Measurements from ENCODE around the gene XYLT1. TPM values are rescaled to one million over a fixed set of nuclear protein-coding genes. Genes with fewer than 3 reads are reported as not detected.

Gene XYLT1
- total and polyA plus RNA-seq, 4 experiments from 2014 or later, result 1.4 to 48.5 (median 24.5) TPM

GRCh38 chr16:17298238-17298637 lies 172.5 kb downstream of the XYLT1 start:
- Histone ChIP-seq H3K9me3 (ENCODE audit: control insufficient read depth in 1 of 2, low read length in 2 of 2) (no peaks in the 10 kb centered on the region), H3K36me3 (ENCODE audit: insufficient read depth, low read length) (no peaks in the 10 kb centered on the region), H3K4me3 (ENCODE audit: low read length in 2 of 2) (no peak overlapping the region), H3K27me3 (ENCODE audit: insufficient read depth, low read length) (no peaks in the 10 kb centered on the region), H3K27ac (ENCODE audit: low read depth, low read length) (no peak overlapping the region), H3K4me1 (ENCODE audit: insufficient read depth, low read length) (peaks cover 19% of the 10 kb centered on the region)
- POLR2A ChIA-PET (ENCODE audit: partially characterized antibody), result no interaction called here
- Mint-ChIP-seq H3K36me3 (no peaks in the 10 kb centered on the region), H3K4me1 (peaks cover 18 to 22% (median 20%) of the 10 kb centered on the region in 4 donors), H3K27ac (no peak overlapping the region), H3K9me3 (no peaks in the 10 kb centered on the region), H3K27me3 (no peaks in the 10 kb centered on the region), H3K4me3 (no peak overlapping the region)
- no peak for DNase-seq
- intact Hi-C loops (cut with micrococcal nuclease), result no loop called here
- CTCF ChIA-PET (ENCODE audit: partially characterized antibody), result interaction anchor here (1.2 kb wide), 1 partner anchor 11 kb away, joined by 3 read pairs; no protein-coding TSS in a partner anchor

- Histone ChIP-seq H3K36me3 (ENCODE audit: insufficient read depth, low read length) (no peaks in the 10 kb centered on the region), H3K9me3 (ENCODE audit: control insufficient read depth in 1 of 2, low read length in 2 of 2) (no peaks in the 10 kb centered on the region), H3K27ac (ENCODE audit: low read depth, low read length) (no peak overlapping the region), H3K4me1 (ENCODE audit: insufficient read depth, low read length) (peaks cover 1% of the 10 kb centered on the region), H3K4me3 (ENCODE audit: low read length in 2 of 2) (no peak overlapping the region), H3K27me3 (ENCODE audit: insufficient read depth, low read length) (no peaks in the 10 kb centered on the region)
- ChIA-PET CTCF (ENCODE audit: partially characterized antibody) (no interaction called here), POLR2A (ENCODE audit: partially characterized antibody) (no interaction called here)
- Mint-ChIP-seq H3K9me3 (no peaks in the 10 kb centered on the region), H3K36me3 (peaks cover 0 to 5% of the 10 kb centered on the region in 2 donors), H3K4me1 (peaks cover 8 to 11% (median 8%) of the 10 kb centered on the region in 4 donors), H3K27me3 (no peaks in the 10 kb centered on the region), H3K4me3 (no peak overlapping the region), H3K27ac (no peak overlapping the region)
- intact Hi-C loops (cut with micrococcal nuclease), result no loop called here
- DNase-seq, result no peak
Observed at GRCh38 chr16:17296431-17296830, 174.3 kb downstream of the XYLT1 start.

- peaks cover 7 to 11% (median 8%) of the 10 kb centered on the region in 4 donors for H3K4me1 Mint-ChIP-seq
- CTCF ChIA-PET (ENCODE audit: partially characterized antibody), result interaction anchor here (0.9 kb wide), 1 partner anchor 172 kb away, joined by 3 read pairs; no protein-coding TSS in a partner anchor
Observed at GRCh38 chr16:17295948-17296347, 174.8 kb downstream of the XYLT1 start.

GRCh38 chr16:17294856-17295255 lies 175.9 kb downstream of the XYLT1 start:
- no peaks in the 10 kb centered on the region for H3K27me3 Mint-ChIP-seq

More at GRCh38 chr16:17295948-17296347, 174.8 kb downstream of the XYLT1 start:
- Mint-ChIP-seq H3K9me3 (no peaks in the 10 kb centered on the region), H3K27me3 (no peaks in the 10 kb centered on the region), H3K4me3 (no peak overlapping the region), H3K36me3 (peaks cover 0 to 5% of the 10 kb centered on the region in 2 donors), H3K27ac (peak overlapping the region in 1 of 7 donors; percentile 24)
- Histone ChIP-seq H3K4me3 (ENCODE audit: low read length in 2 of 2) (no peak overlapping the region), H3K27ac (ENCODE audit: low read depth, low read length) (no peak overlapping the region), H3K27me3 (ENCODE audit: insufficient read depth, low read length) (no peaks in the 10 kb centered on the region), H3K36me3 (ENCODE audit: insufficient read depth, low read length) (no peaks in the 10 kb centered on the region), H3K9me3 (ENCODE audit: control insufficient read depth in 1 of 2, low read length in 2 of 2) (no peaks in the 10 kb centered on the region), H3K4me1 (ENCODE audit: insufficient read depth, low read length) (no peaks in the 10 kb centered on the region)
- POLR2A ChIA-PET (ENCODE audit: partially characterized antibody), result no interaction called here
- intact Hi-C loops (cut with micrococcal nuclease), result no loop called here
- DNase-seq, result no peak

GRCh38 chr16:17293813-17294558 lies 176.8 kb downstream of the XYLT1 start:
- ChIA-PET POLR2A (ENCODE audit: partially characterized antibody) (interaction anchor here (0.8 kb wide), 1 partner anchor 107 kb away, joined by 3 read pairs; no protein-coding TSS in a partner anchor), CTCF (ENCODE audit: partially characterized antibody) (no interaction called here)
- Histone ChIP-seq H3K4me1 (ENCODE audit: insufficient read depth, low read length) (no peaks in the 10 kb centered on the region), H3K9me3 (ENCODE audit: control insufficient read depth in 1 of 2, low read length in 2 of 2) (no peaks in the 10 kb centered on the region), H3K27ac (ENCODE audit: low read depth, low read length) (no peak overlapping the region), H3K4me3 (ENCODE audit: low read length in 2 of 2) (no peak overlapping the region), H3K36me3 (ENCODE audit: insufficient read depth, low read length) (no peaks in the 10 kb centered on the region), H3K27me3 (ENCODE audit: insufficient read depth, low read length) (no peaks in the 10 kb centered on the region)
- no peak for DNase-seq
- Mint-ChIP-seq H3K36me3 (peaks cover 0 to 10% of the 10 kb centered on the region in 2 donors), H3K4me3 (no peak overlapping the region), H3K4me1 (peaks cover 6 to 10% (median 8%) of the 10 kb centered on the region in 4 donors), H3K9me3 (peaks cover 0 to 4% (median 0%) of the 10 kb centered on the region in 8 donors), H3K27me3 (no peaks in the 10 kb centered on the region), H3K27ac (no peak overlapping the region)
- intact Hi-C loops (cut with micrococcal nuclease), result no loop called here

More at GRCh38 chr16:17294856-17295255, 175.9 kb downstream of the XYLT1 start:
- Histone ChIP-seq H3K27ac (ENCODE audit: low read depth, low read length) (no peak overlapping the region), H3K27me3 (ENCODE audit: insufficient read depth, low read length) (no peaks in the 10 kb centered on the region), H3K4me1 (ENCODE audit: insufficient read depth, low read length) (no peaks in the 10 kb centered on the region), H3K4me3 (ENCODE audit: low read length in 2 of 2) (no peak overlapping the region), H3K9me3 (ENCODE audit: control insufficient read depth in 1 of 2, low read length in 2 of 2) (no peaks in the 10 kb centered on the region), H3K36me3 (ENCODE audit: insufficient read depth, low read length) (no peaks in the 10 kb centered on the region)
- POLR2A ChIA-PET (ENCODE audit: partially characterized antibody), result interaction anchor here (0.8 kb wide), 1 partner anchor 106 kb away, joined by 3 read pairs; no protein-coding TSS in a partner anchor
- Mint-ChIP-seq H3K27ac (peak overlapping the region in 2 of 7 donors; percentile 9 to 23), H3K9me3 (no peaks in the 10 kb centered on the region), H3K36me3 (peaks cover 0 to 5% of the 10 kb centered on the region in 2 donors), H3K4me1 (peaks cover 5 to 9% (median 8%) of the 10 kb centered on the region in 4 donors), H3K4me3 (no peak overlapping the region)
- intact Hi-C loops (cut with micrococcal nuclease), result no loop called here
- DNase-seq, result no peak
- CTCF ChIA-PET (ENCODE audit: partially characterized antibody), result interaction anchor here (0.9 kb wide), 1 partner anchor 173 kb away, joined by 3 read pairs; no protein-coding TSS in a partner anchor

- CTCF ChIA-PET (ENCODE audit: partially characterized antibody), result interaction anchor here (1.2 kb wide), 1 partner anchor 176 kb away, joined by 3 read pairs; no protein-coding TSS in a partner anchor
- intact Hi-C loops (cut with micrococcal nuclease), result no loop called here
Observed at GRCh38 chr16:17291289-17291688, 179.5 kb downstream of the XYLT1 start.

More at GRCh38 chr16:17291289-17291688, 179.5 kb downstream of the XYLT1 start:
- Histone ChIP-seq H3K9me3 (ENCODE audit: control insufficient read depth in 1 of 2, low read length in 2 of 2) (no peaks in the 10 kb centered on the region), H3K27ac (ENCODE audit: low read depth, low read length) (no peak overlapping the region), H3K36me3 (ENCODE audit: insufficient read depth, low read length) (no peaks in the 10 kb centered on the region), H3K27me3 (ENCODE audit: insufficient read depth, low read length) (no peaks in the 10 kb centered on the region), H3K4me1 (ENCODE audit: insufficient read depth, low read length) (no peaks in the 10 kb centered on the region), H3K4me3 (ENCODE audit: low read length in 2 of 2) (no peak overlapping the region)
- POLR2A ChIA-PET (ENCODE audit: partially characterized antibody), result interaction anchor here (1.3 kb wide), 1 partner anchor 105 kb away, joined by 3 read pairs; no protein-coding TSS in a partner anchor
- Mint-ChIP-seq H3K4me3 (no peak overlapping the region), H3K27ac (no peak overlapping the region), H3K27me3 (no peaks in the 10 kb centered on the region), H3K36me3 (peaks cover 0 to 15% of the 10 kb centered on the region in 2 donors), H3K9me3 (peaks cover 0 to 4% (median 0%) of the 10 kb centered on the region in 8 donors), H3K4me1 (peaks cover 6 to 22% (median 13%) of the 10 kb centered on the region in 4 donors)
- DNase-seq, result no peak
